DOHH2 (cell line): ENCODE measurements around the gene RCAN2.

Source experiments
- EZH2phosphoT487 ChIP-seq: fragments of 200-600 bp; sonication (generic); IDR thresholded peaks from 2 replicates; pipeline ENCODE4 v1.6.1; 2017; ENCODE audit warnings: borderline replicate concordance, mild to moderate bottlenecking, antibody characterized with exemption, low read length, moderate library complexity, mixed read lengths
- TF ChIP-seq, protein P1 (sequence below): fragments of 200-600 bp; sonication (generic); IDR thresholded peaks from one replicate; pipeline ENCODE4 v1.5.1; 2014; ENCODE audit warnings: antibody characterized with exemption, mild to moderate bottlenecking, low read depth, low read length; ENCODE audit not compliant: poor library complexity, severe bottlenecking

DNA sequence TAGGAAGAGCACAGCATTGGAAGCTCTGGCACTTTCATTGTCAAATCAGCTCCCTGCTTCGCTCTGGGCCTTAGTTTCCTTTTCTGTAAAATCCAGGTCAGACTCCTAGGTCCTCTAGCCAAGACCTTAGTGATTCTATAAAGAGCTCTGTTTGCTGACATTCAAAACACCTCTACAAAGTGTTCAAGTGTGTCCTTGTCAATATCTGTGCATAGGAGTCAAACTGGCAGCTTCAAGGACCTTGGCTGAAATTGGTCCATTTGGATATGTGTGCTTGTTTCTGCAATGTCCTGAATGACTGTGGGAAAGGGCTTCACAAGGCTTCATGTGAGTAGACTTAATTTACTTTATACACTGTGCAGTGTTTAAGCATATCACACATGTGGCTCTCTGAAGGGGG lies 246.6 kb downstream of the RCAN2 start:
- TF ChIP-seq, protein P1, sequence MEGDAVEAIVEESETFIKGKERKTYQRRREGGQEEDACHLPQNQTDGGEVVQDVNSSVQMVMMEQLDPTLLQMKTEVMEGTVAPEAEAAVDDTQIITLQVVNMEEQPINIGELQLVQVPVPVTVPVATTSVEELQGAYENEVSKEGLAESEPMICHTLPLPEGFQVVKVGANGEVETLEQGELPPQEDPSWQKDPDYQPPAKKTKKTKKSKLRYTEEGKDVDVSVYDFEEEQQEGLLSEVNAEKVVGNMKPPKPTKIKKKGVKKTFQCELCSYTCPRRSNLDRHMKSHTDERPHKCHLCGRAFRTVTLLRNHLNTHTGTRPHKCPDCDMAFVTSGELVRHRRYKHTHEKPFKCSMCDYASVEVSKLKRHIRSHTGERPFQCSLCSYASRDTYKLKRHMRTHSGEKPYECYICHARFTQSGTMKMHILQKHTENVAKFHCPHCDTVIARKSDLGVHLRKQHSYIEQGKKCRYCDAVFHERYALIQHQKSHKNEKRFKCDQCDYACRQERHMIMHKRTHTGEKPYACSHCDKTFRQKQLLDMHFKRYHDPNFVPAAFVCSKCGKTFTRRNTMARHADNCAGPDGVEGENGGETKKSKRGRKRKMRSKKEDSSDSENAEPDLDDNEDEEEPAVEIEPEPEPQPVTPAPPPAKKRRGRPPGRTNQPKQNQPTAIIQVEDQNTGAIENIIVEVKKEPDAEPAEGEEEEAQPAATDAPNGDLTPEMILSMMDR = no peak
- no peak for TF ChIP-seq EZH2phosphoT487
